Anterior cingulate cortex (tissue), 58 donors: ENCODE results near the gene PSG6.
A peak's percentile ranks its signal among the peaks of the same experiment; 100 is the strongest.
"Not testable (repeated sequence)": the region's sequence is repeated elsewhere in the genome, so short reads cannot be mapped to it uniquely, and the experiment has no call there.

ENCODE experiments used
- DNase-seq, 58 donors: peaks; one replicate each; lab custom pipeline; 2025; lab: John Stamatoyannopoulos, UW

The PSG6 gene

GRCh38 chr19:42917634-42918033, at the start of gene PSG6:
Gene PSG6 (minus strand): TSS chr19:42917894. CDS start chr19:42917792, 102 bp downstream.
- DNase-seq = not testable (repeated sequence)

- no peak for DNase-seq
Measured at GRCh38 chr19:42965176-42965575, 47.5 kb upstream of the PSG6 start.

GRCh38 chr19:42961119-42961518, 43.4 kb upstream of the PSG6 start:
- DNase-seq = no peak

- DNase-seq = not testable (repeated sequence)
Measured at GRCh38 chr19:42952126-42952525, 34.4 kb upstream of the PSG6 start.

GRCh38 chr19:42951476-42951875, 33.8 kb upstream of the PSG6 start:
- DNase-seq = not testable (repeated sequence)

- no peak for DNase-seq
Measured at GRCh38 chr19:42942187-42942789, 24.6 kb upstream of the PSG6 start.

GRCh38 chr19:42937107-42937506, 19.4 kb upstream of the PSG6 start, which contains the start of gene PSG7:
Gene PSG7 (minus strand): TSS chr19:42937207. CDS start chr19:42937076, 131 bp downstream.
- DNase-seq = not testable (repeated sequence)

- DNase-seq = not testable (repeated sequence)
Measured at GRCh38 chr19:42934726-42935125, 17.0 kb upstream of the PSG6 start.

GRCh38 chr19:42934183-42934582, 16.5 kb upstream of the PSG6 start:
- DNase-seq = not testable (repeated sequence)

GRCh38 chr19:42933412-42933811, 15.7 kb upstream of the PSG6 start:
- DNase-seq = not testable (repeated sequence)

GRCh38 chr19:42932485-42933101, 14.9 kb upstream of the PSG6 start:
- peak in 4 of 58 donors; percentile 0 to 14 (median 3) for DNase-seq

GRCh38 chr19:42930214-42930613, 12.5 kb upstream of the PSG6 start:
- DNase-seq = peak in 1 of 58 donors; percentile 7

GRCh38 chr19:42928896-42929295, 11.2 kb upstream of the PSG6 start:
- no peak for DNase-seq

- no peak for DNase-seq
Measured at GRCh38 chr19:42926781-42927180, 9.1 kb upstream of the PSG6 start.

GRCh38 chr19:42923106-42923505, 5.4 kb upstream of the PSG6 start:
- DNase-seq = peak in 5 of 58 donors; percentile 0 to 6 (median 3)

- DNase-seq = not testable (repeated sequence)
Measured at GRCh38 chr19:42920971-42921370, 3.3 kb upstream of the PSG6 start.

GRCh38 chr19:42919757-42920079, 2.0 kb upstream of the PSG6 start:
- DNase-seq = no peak

GRCh38 chr19:42919070-42919756, 1.5 kb upstream of the PSG6 start:
- DNase-seq = not testable (repeated sequence)

GRCh38 chr19:42918377-42919069, 829 bp upstream of the PSG6 start:
- DNase-seq = not testable (repeated sequence)

- not testable (repeated sequence) for DNase-seq
Measured at GRCh38 chr19:42916931-42917330, 763 bp downstream of the PSG6 start.

- DNase-seq = not testable (repeated sequence)
Measured at GRCh38 chr19:42913516-42913915, 4.2 kb downstream of the PSG6 start.
